HT-29 (cell line): ENCODE data around the gene SLC46A3. TPM values are rescaled to one million over a fixed set of nuclear protein-coding genes. Genes with fewer than 3 reads are reported as not detected.
"Not testable (repeated sequence)": the region's sequence is repeated elsewhere in the genome, so short reads cannot be mapped to it uniquely, and the experiment has no call there.

Experiments
- DNase-seq: peaks from one replicate; pipeline ENCODE4 v3.0.0-alpha.2; 2015; ENCODE audit warnings: low spot score
- small RNA-seq: library from RNA; depleted of rRNA; stranded (forward); fragments of <200 nt; gene quantifications from one replicate; pipeline ENCODE3, GENCODE V24; 2014
- total RNA-seq: library from RNA; depleted of rRNA; stranded (reverse); fragments of >200 nt; shearing (Covaris generic); gene quantifications from 2 replicates; pipeline ENCODE4 v1.2.3, GENCODE V29; 2014; rRNA removed

The SLC46A3 gene
- total RNA-seq, 1 experiment from 2014 or later: 3.4 TPM

DNA sequence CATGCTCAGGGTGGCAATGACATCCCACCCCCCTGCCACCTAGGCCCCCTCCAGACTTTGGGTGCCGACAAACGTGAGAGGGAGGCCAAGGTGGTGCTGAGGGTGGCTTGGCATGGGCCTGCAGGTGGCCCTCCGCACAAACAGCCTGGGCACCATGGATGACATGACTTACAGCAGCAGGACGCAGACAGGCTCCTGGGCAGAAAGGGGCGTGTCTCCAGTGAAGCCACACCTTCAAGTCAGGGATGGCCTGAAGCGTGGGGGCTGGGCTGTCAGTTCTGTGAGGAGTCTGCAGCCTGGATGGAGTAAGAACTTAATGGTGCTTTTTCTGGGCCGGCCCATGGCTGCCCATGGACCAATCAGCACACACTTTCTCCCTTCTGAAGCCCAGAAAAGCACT is 34.5 kb downstream of the SLC46A3 start:
- DNase-seq: peak; percentile 72

DNA sequence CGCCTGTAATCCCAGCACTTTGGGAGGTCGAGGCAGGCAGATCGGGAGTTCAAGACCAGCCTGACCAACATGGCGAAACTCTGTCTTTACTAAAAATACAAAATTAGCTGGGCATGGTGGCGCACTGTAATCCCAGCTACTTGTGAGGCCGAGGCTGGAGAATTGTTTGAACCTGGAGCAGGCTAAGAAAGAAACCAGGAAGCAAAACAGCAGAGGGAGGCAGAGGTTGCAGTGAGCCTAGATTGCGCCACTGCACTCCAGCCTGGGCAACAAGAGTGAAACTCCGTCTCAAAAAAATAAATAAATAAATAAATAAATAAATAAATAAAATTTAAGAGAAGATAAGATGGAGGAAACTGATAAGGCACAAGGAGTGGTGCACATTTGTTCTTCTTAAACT is 35.6 kb downstream of the SLC46A3 start:
- DNase-seq: not testable (repeated sequence)

DNA sequence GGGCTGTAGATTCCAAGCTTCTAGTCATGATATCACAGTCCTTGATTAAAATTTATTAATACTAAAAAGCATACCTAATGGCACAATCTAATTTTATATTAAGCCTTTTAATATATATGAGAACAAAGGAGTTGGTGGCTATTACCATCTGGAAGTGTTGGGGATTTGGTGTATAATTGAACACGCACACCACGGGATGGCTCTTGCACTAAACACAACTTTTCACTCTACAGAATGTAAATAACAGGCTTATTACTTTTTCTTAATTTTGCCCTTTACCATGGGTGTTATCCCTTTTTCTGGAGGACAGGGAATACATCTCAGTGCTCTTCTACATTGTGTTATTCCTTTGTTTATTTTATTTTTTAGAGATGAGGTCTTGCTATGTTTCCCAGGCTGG is 38.2 kb downstream of the SLC46A3 start:
- DNase-seq: no peak

GRCh38 chr13:28679628-28680027 is 39.1 kb downstream of the SLC46A3 start:
- DNase-seq: peak; percentile 64

- DNase-seq: no peak
These were observed 40.0 kb downstream of the SLC46A3 start for GRCh38 chr13:28678809-28679208.

DNA sequence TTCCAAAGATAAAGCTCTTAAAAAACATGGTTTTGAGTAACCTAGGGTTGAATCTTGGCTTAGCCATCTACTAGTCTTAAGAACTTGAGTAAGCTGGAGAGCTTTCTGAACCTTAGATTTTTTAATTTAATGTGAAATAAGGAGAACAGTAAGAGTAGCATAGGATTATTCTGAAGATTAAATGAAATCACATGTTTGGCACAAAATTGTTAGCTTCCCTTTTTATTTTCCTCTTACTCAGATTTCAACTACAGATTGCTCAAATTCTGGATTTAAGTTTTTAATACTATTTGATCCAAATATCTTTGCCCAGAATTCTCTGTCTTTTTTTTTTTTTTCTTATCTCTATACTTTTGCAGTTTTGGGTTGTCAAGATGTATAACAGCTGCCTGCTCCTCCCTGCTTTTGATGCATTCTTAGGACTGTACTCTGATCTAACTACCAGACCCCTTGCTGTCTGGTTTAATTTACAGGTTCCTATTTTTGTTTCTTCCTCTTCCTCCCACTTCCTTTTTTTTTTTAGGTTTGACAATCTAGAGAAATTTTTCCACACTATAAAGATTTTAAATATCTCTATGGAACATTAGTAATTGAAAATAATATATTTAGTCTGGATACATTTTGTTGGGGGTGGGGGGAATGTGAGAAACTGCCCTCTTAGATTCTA is 47.5 kb downstream of the SLC46A3 start:
- no peak for DNase-seq

GRCh38 chr13:28666897-28667488 is 51.8 kb downstream of the SLC46A3 start:
- DNase-seq: no peak

DNA sequence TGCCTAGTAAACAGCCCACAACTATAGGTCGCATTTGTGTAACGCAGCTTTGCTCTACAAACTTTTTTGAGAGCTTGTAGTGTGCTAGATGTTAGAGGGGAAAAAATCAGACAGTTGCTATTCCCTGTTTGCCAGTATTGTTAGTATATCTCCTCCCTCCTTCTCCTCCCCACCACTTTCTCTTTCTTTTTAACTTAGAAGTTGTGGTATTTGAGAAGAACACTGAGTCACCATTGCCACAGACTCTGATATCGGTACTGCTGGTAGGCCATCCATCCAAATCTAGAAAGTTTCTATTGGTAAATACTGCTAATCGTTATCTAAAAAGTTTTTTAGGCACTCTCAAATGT is 59.2 kb downstream of the SLC46A3 start:
- DNase-seq: no peak

- peak; percentile 98 for DNase-seq
These were observed 59.8 kb downstream of the SLC46A3 start, which contains the start of gene POMP for GRCh38 chr13:28658796-28659620. TSS of gene POMP (plus strand) at chr13:28659130. CDS start at chr13:28659185, 55 bp downstream.

DNA sequence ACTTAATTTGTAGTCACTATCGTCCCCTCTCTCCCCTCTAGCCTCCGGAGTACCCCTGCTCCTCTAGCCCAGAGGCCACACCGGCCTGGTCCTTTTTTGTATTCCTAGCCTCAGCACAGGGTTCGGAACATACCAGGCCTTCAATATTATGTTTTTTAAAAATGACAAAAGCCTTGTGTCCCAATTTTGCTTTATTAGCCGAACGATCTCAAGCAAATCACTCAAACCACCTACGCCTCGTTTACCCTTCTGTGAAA is 60.3 kb downstream of the SLC46A3 start:
- no peak for DNase-seq

DNA sequence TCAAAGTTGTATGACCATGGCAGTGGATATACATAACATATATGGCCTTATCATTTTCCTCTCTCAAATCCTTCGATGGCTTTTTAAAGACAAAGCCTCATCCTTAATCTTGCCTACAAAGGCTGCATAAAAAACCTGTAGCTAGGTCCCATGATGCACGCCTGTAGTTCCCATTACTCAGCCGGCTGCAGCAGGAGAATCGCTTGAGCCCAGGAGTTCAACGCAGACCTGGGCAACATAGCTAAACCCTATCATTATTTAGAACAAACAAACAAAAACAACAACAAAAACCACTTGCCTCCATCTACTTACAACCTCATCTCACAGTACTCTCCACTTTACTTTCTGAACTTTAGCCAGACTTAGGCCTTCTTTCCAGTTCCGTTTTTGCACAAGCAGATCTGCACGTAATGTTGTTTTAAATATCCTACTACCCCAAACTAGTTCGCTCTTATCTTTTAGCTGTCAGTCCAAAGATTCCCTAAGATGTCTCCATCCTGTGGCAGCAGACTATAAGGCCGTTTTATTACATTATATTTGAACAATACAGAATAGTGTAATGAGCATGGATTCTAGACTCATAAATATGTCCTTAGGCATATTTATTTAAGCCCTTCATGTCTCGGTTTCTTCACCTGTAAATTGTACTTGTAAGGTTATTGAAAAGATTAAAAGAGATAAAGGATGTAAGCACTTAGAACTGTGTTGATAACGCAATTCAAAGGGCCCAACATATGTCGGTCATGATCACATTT is 60.8 kb downstream of the SLC46A3 start:
- peak; percentile 70 for DNase-seq

- no peak for DNase-seq
These were observed 63.2 kb downstream of the SLC46A3 start for GRCh38 chr13:28655561-28655960.

DNA sequence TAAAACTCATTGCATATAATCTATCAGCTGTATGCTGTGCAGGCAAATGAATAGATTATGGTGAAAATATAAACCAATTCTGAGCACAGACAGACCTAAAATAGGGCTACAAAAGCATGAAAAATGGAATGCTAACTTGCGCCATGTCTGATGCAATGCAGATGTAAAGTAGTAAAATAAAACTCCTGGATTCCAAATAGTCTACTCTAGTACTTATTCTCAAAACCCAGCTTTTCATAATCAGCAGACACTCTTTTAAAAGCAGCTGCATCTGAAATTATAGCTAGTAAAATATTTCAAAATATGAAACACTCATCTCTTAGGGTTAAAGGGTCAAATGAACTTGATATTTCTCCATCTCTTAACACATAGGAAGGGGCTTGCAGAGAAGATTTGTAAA is 64.5 kb downstream of the SLC46A3 start:
- DNase-seq: no peak

DNA sequence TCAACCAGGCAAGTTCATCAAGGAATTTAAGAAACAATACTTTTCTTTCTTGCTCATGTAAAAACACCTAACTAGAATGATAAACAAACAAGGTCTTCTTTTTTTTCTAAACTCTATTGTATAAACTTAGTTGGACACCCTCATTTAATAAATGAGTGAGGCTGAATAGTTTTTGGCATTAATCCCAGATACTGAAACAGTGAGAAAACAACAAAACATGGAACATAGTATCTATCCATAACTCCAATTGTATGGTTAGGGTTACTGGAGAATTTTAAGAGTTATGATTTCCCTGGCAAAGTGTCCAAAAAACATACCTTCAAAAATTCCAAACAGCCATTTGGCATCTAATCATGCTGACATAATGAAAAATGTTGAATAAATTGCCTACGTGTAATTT is 65.7 kb downstream of the SLC46A3 start:
- no peak for DNase-seq

DNA sequence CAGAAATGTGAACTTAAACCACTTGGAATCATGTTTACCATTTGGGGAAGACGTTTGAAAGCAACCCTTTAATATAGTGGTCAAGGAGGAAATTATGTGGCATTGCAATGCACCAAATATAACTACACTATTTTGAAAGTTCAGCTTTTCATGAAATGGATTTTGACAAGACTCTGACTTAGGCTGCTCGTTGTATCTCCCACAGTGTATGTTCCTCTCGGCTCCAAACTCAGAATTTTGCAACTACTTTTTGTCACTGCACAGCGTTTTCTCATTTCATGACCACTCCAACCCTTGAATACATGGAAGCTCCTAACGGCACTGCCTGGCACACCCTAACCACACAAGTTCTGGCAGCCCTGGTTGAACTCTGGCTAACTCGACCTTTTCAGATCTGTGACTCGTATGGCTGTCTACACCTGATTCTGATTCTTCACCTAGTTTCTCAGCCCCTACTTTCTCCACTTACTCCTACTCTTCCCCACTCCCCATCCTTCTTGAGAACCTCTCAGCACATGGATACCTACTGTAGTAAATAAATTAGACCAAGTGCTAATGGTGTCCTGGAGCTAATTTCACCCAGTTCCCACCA is 66.9 kb downstream of the SLC46A3 start:
- no peak for DNase-seq

GRCh38 chr13:28650284-28650683 is 68.5 kb downstream of the SLC46A3 start:
- no peak for DNase-seq

Small RNA genes lying within 50 kb of the gene (small RNA-seq; reads per million reads assigned to genes)
- not detected for gene RNU6-53P

Other genes with a start within 250 kb of the SLC46A3 start
- gene FLT1, start 223.8 kb downstream of the SLC46A3 start, total RNA-seq: not detected in 2 replicates
- 119 and 124 TPM in 2 replicates for gene POMP, start 59.8 kb downstream of the SLC46A3 start, total RNA-seq
- gene MTUS2, start 101.4 kb upstream of the SLC46A3 start, total RNA-seq: 0.05 TPM in 2 replicates